HL-60/S4 (cell line): ENCODE data around the gene TOMM34.

ENCODE experiments used
- in situ Hi-C: fragments of 300-500 bp; cut with MboI; formaldehyde crosslinking; loops from 2 replicates; pipeline ENCODE4 v1.14.3; 2022; ENCODE audit warnings: low sequenced_read_pairs

The TOMM34 gene

DNA sequence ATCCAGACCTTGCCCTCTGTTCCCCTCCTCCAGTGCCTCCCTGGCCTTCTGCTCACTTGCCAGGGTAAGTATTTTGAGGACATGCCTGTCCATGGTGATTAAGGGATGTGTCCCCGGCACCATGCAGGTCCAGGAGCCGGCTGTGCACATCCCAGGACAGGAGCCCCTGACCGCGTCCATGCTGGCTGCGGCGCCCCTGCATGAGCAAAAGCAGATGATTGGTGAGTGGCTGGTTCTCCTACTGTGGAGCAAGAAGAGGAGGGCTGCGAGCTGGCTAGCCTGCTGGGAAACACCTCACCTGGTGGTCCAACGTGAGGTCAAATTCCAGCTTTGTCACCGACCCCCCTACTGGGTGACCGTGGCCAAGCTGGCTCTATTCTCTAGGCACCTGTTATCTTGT is 23.7 kb downstream of the TOMM34 start:
- in situ Hi-C loops, result no loop called here

- in situ Hi-C loops, result no loop called here
Observed at GRCh38 chr20:44932916-44933315, 27.3 kb downstream of the TOMM34 start.

GRCh38 chr20:44931911-44932310 is 28.3 kb downstream of the TOMM34 start:
- in situ Hi-C loops, result no loop called here

DNA sequence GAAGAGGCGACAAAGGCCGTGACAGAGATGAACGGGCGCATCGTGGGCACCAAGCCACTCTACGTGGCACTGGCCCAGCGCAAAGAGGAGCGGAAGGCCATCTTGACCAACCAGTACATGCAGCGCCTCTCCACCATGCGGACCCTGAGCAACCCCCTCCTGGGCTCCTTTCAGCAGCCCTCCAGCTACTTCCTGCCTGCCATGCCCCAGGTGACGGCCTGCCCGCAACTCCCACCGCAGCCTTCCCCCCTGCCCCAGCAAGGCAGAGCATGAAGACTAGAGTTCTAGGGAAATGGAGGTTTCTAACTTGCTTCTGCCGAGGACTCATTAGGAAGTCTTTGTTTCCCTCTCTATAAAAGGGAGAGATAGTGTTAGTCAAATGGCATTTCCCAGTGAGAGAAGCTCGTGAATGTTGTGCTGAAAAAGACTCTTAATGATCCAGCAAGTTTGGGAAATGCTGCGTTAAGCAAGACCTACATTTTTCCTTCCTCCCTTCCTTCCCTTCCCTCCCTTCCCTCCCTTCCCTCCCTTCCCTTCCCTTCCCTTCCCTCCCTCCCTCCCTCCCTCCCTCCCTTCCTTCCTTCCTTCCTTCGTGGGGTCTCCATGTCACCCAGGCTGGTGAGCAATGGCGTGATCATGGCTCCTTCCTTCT is 29.6 kb downstream of the TOMM34 start:
- in situ Hi-C loops, result no loop called here

DNA sequence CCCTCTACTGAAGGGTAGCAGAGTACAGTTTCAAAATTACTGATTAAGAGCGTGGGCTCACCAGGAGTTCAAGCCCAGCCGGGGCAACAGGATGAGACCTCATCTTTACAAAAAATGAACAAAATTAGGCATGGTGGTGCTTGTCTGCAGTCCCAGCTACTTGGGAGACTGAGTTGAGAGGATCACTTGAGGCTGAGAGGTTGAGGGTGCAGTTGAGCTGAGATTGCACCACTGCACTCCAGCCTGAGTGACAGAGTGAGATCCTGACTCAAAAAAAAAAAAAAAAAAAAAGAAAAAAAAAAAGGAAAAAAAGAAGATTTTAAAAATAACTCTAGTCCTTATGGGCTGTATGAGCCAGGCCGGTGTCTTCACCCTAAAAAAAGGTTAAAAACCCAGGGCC is 31.6 kb downstream of the TOMM34 start:
- in situ Hi-C loops, result no loop called here

- in situ Hi-C loops, result no loop called here
Observed at GRCh38 chr20:44924541-44924940, 35.7 kb downstream of the TOMM34 start.

- in situ Hi-C loops, result no loop called here
Observed at GRCh38 chr20:44921447-44921846, 38.8 kb downstream of the TOMM34 start.

DNA sequence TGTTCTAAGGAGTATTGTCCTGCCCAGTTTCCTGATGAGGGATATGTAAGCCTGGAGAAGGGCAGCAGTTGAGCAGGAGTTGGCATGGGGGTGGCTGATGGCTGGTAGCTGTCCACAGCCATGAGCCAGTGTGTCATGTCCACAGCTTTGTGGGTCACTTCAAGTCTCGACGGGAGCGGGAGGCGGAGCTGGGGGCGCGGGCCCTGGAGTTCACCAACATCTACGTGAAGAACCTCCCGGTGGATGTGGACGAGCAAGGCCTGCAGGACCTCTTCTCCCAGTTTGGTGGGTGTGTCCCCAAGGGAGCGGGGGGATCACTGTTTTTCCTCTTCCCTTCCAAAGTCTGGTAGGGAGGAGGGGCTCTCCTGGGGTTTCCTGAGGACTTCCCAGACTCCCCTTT is 41.4 kb downstream of the TOMM34 start:
- in situ Hi-C loops, result no loop called here

DNA sequence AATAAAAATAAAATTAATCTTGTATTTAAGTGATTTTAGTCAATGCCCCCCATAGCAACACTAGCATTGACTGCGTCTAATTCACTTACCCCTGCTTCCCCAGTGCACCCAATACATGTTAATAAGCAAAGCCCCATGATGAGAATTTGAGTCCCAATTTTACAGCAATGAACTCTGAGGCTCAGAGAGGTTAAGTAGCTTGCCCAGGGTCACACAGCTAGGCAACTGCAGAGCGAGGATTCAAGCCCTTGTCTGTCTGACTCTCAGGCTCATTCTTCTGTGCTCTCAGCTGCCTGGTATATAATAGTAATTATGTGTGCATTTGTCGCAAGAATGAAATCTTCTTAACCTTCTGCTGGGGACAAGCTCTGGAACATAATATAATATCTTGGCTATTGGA is 41.9 kb downstream of the TOMM34 start:
- in situ Hi-C loops, result no loop called here

DNA sequence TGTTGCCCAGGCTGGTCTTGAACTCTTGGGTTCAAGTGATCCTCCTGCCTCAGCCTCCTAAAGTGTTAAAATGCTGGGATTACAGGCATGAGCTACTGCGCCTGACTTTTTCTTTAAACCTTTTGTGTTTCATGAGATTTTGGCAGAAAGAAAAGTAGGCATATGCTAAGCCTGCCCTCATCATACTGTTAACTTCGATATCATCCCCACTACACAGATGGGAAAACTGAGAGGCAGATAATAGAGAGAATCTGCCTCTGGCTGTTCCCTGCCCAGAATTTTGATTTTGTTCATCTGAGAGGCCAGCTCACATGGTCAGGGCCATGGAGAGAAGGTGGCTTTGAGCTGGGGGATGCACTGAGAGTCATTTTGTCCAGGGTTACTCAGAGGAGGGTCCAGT is 42.8 kb downstream of the TOMM34 start:
- in situ Hi-C loops, result no loop called here

DNA sequence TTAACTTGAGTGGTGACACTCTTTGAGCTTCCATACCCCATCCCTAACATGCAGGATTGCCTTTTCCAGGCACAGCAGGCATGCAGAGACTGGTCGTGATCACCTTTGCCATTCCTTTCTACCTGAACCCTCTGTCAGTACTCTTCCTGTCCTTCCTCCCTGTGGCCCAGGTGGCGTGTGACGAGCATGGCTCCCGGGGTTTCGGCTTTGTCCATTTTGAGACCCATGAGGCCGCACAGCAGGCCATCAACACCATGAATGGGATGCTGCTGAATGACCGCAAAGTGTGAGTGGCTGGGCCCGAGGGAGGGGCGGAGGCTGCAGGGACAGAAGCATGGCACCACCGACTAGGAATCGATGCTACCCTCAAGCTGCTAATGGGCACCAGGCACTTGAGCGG is 43.6 kb downstream of the TOMM34 start:
- in situ Hi-C loops, result no loop called here

DNA sequence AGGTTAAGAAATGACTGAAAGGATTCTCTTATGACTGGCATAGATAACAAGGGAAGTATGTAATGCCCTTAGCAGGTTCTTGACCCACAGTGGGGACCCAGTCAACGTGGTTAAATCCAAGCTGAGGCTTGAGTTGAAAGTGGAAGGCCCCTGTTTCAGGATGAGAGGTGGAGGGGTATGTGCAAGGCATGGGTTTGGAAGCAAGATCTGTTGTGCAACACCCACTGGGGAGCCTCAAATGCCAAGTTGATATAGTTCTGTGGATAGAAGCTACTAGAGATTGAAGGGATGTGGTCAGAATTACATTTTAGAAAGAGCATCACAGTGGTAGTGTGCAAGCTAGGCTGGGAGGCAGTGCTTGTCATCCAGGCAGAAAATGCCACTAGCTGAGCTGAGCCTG is 45.3 kb downstream of the TOMM34 start:
- in situ Hi-C loops, result no loop called here

GRCh38 chr20:44912189-44912588 is 48.0 kb downstream of the TOMM34 start:
- in situ Hi-C loops, result no loop called here

DNA sequence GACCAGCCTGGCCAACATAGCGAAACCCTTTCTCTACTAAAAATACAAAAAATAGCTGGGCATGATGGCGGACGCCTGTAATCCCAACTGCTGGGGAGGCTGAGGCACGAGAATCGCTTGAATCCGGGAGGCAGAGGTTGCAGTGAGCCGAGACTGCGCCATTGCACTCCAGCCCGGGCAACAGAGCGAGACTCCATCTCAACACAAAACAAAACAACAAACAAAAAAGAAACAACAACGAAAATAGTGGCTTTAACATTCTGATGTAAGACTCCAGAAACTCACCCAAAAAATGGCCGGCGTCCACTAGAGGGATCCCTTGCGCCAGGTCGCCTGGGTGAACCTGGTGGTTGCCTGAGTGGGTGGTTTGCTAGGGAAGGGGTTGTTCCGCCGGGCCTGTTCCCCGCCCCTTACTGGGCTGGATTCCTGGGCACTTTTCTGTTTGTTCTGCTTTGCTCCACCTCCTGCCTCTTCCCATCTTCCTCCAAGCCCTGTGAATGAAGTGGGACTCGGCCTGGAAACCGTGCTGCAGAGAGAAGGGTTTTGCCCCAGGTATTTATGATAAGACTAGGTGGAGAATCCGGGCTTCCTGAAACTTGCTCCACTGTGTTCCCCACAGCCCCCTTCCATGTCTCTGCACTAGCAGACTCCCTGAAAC is 48.8 kb downstream of the TOMM34 start:
- in situ Hi-C loops, result no loop called here

GRCh38 chr20:44910690-44911262 is 49.4 kb downstream of the TOMM34 start:
- in situ Hi-C loops, result no loop called here

DNA sequence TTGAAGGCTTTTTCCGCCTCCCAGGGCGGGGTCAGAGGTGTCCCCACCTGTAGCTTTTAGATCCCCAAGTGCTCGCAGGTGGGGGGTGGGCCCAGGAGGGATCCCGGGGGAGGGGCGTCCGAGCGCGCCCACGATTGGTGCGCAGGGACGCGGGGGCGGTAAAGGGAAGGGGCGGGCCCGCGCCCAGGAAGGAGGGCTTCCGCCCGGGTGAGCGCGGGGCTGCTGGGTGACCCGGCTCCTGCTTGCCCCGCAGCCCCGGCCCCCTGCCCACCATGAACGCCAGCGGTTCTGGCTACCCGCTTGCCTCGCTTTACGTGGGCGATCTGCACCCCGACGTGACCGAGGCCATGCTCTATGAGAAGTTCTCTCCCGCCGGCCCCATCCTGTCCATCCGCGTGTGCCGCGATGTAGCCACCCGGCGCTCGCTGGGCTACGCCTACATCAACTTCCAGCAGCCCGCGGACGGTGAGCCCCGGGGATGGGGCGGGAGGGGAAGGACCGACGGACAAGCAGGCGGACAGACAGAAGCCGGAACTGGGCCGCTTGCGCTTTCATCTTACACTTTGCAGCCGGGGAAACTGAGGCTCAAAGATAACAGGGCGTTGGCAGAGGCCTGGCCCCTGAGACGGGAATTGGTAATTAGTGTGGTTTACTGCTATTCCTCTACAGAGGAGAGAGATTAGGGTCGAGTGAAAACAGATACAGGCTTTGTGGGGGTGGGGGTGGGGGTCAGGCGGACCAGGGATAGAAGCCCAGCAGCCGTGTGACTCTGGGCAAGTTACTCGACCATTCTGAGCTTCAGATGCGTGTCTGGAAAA is 50.1 kb downstream of the TOMM34 start, which contains the start of gene PABPC1L:
PABPC1L (plus strand) TSS at position 189 of the 818 bp plus-strand sequence; CDS start at position 273, 84 bp downstream.
- in situ Hi-C loops, result no loop called here

GRCh38 chr20:44908987-44909871 is 51.0 kb downstream of the TOMM34 start:
- in situ Hi-C loops, result no loop called here

DNA sequence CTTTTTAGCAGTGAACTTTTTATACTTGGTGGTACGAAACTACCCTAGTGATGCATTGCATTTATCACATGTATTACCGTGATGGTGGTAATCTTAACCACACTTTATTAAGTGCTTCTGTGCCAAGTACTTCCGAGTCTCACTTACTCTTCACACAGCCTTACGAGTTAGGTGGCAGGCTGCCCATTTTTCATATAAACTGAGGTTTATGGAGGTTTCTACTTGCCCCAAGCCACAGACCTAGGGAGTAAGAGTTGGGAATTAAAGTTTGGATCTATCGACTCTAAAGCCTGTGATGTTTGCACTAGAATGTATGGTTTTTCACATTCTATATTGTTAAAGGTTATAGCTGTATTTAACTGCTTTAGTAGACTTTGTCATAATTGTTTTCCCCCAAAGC is 55.8 kb downstream of the TOMM34 start:
- in situ Hi-C loops, result no loop called here

- in situ Hi-C loops, result no loop called here
Observed at GRCh38 chr20:44901974-44902373, 58.2 kb downstream of the TOMM34 start.

DNA sequence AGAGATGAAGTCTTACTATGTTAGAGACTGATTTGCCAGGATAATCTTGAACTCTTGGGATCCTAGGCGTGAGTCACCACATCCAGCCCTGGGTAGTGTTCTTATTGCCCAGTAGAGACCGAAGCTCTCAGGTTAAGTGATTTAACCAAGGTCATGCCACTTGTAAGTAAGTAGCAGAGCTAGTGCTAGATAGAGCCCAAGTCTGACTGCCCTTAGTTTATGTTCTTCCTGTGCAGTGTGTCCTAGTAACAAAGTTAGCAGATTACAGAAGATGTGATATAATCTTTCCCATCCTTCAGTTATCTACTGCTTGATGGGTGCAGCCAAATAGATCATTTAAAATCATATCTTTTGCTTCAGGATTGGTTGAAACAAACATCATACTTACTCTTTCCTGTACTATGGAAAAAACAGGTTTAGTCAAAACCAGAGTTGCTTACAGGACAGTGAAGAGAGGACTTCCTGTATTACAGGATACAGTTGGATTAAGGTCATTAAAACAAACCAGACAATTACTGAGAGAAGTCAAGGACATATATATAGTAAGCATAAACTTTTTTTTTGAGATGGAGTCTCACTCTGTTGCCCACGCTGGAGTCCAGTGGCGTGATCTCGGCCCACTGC is 59.9 kb downstream of the TOMM34 start:
- in situ Hi-C loops, result no loop called here
